A673 (cell line): ENCODE results near the gene RNF26. TPM values are rescaled to one million over a fixed set of nuclear protein-coding genes. Genes with fewer than 3 reads are reported as not detected.

Experiments used
- BruUV-seq: library from RNA; stranded (reverse); fragments of 400-500 nt; replicated peaks from 2 replicates; lab custom pipeline; 2021; lab: Mats Ljungman, UMichigan
- CTCF ChIA-PET: fragments of 300-600 bp; sonication (Branson Sonifier 250); formaldehyde crosslinking; loops from one replicate; lab custom pipeline; 2022; ENCODE audit warnings: antibody characterized with exemption; lab: Charles Lee
- POLR2A ChIA-PET: fragments of 300-600 bp; sonication (Branson Sonifier 250); formaldehyde crosslinking; loops from one replicate; lab custom pipeline; 2022; ENCODE audit warnings: antibody characterized with exemption; ENCODE audit not compliant: low non-redundant PET; lab: Charles Lee
- DNase-seq: peaks from one replicate; pipeline ENCODE4 v3.0.0-alpha.2; 2015; ENCODE audit warnings: low spot score
- H3K27ac ChIP-seq: fragments of 200-600 bp; sonication (generic); 2 replicates; pipeline ENCODE4 v1.5.1; 2016; ENCODE audit warnings: mixed run types, low read depth, mild to moderate bottlenecking, mixed read lengths, antibody characterized with exemption, low read length; ENCODE audit not compliant: poor library complexity, severe bottlenecking
- H3K27me3 ChIP-seq: fragments of 200-600 bp; sonication (generic); replicated peaks from 2 replicates; pipeline ENCODE4 v1.6.1; 2017; ENCODE audit warnings: mixed run types, low read depth, mild to moderate bottlenecking, mixed read lengths, antibody characterized with exemption, low read length; ENCODE audit not compliant: insufficient read depth, poor library complexity
- H3K36me3 ChIP-seq: fragments of 200-600 bp; sonication (generic); 2 replicates; pipeline ENCODE4 v1.6.1; 2016; ENCODE audit warnings: mixed run types, mild to moderate bottlenecking, mixed read lengths, antibody characterized with exemption, low read length; ENCODE audit not compliant: insufficient read depth, poor library complexity, severe bottlenecking
- H3K4me1 ChIP-seq: fragments of 200-600 bp; sonication (generic); 2 replicates; pipeline ENCODE4 v1.6.1; 2017; ENCODE audit warnings: mixed run types, mild to moderate bottlenecking, mixed read lengths, antibody characterized with exemption, low read length; ENCODE audit not compliant: insufficient read depth, poor library complexity, severe bottlenecking
- H3K4me3 ChIP-seq: fragments of 200-600 bp; sonication (generic); 2 replicates; pipeline ENCODE4 v1.5.1; 2016; ENCODE audit warnings: low read depth, mixed run types, mild to moderate bottlenecking, mixed read lengths, low read length; ENCODE audit not compliant: poor library complexity, severe bottlenecking
- H3K9me3 ChIP-seq: fragments of 200-600 bp; sonication (generic); 2 replicates; pipeline ENCODE4 v1.6.1; 2016; ENCODE audit warnings: mixed run types, low read depth, mild to moderate bottlenecking, mixed read lengths, antibody characterized with exemption, low read length; ENCODE audit not compliant: poor library complexity, severe bottlenecking
- CTCF ChIP-seq: fragments of 300-800, 200-600 bp; sonication (generic); conservative IDR thresholded peaks from 2 replicates; pipeline ENCODE4 v1.5.1; 2017; ENCODE audit warnings: low read depth, mild to moderate bottlenecking, antibody characterized with exemption, low read length, moderate library complexity, mixed read lengths
- EZH2 ChIP-seq: fragments of 200-600 bp; sonication (generic); IDR thresholded peaks from 2 replicates; pipeline ENCODE4 v1.6.1; 2017; ENCODE audit warnings: borderline replicate concordance, low read depth, mild to moderate bottlenecking, mixed read lengths, antibody characterized with exemption, low read length; ENCODE audit not compliant: poor library complexity, severe bottlenecking
- intact Hi-C: fragments of 100-400 bp; cut with micrococcal nuclease; formaldehyde crosslinking; loops from one replicate; pipeline ENCODE4 v1.10.0; 2022; ENCODE audit not compliant: unreplicated experiment
- total RNA-seq: library from RNA; stranded (reverse); gene quantifications from 2 replicates; pipeline ENCODE4 v1.2.3, GENCODE V29; 2021

RNF26 gene
- total RNA-seq, 1 experiment from 2014 or later = 81.3 TPM

- ChIA-PET CTCF (interaction anchor here (0.6 to 1.0 kb wide), 3 partner anchors 21 to 173 kb away, joined by 3 to 5 read pairs (median 4); no protein-coding TSS in a partner anchor), POLR2A (interaction anchor here (1.0 kb wide), 1 partner anchor 12 kb away, joined by 3 read pairs; no protein-coding TSS in a partner anchor)
- no peak for TF ChIP-seq EZH2
- TF ChIP-seq CTCF = no peak
- no peaks in the 10 kb centered on the region for H3K27me3 ChIP-seq
- intact Hi-C loops = no loop called here
- H3K9me3 ChIP-seq = no peaks in the 10 kb centered on the region
- H3K36me3 ChIP-seq = no peaks in the 10 kb centered on the region
- BruUV-seq = no TSS peak
- H3K4me3 ChIP-seq = peak overlapping the region; percentile 62
- no peak for DNase-seq
- H3K4me1 ChIP-seq = peaks cover 25% of the 10 kb centered on the region
- H3K27ac ChIP-seq = no peak overlapping the region
These were observed 16.6 kb upstream of the RNF26 start for GRCh38 chr11:119317592-119318239.

GRCh38 chr11:119318240-119319135 lies 15.8 kb upstream of the RNF26 start:
- H3K9me3 ChIP-seq = no peaks in the 10 kb centered on the region
- no peaks in the 10 kb centered on the region for H3K36me3 ChIP-seq
- peaks cover 25% of the 10 kb centered on the region for H3K4me1 ChIP-seq
- intact Hi-C loops = no loop called here
- no peak overlapping the region for H3K4me3 ChIP-seq
- no TSS peak for BruUV-seq
- no peaks in the 10 kb centered on the region for H3K27me3 ChIP-seq
- H3K27ac ChIP-seq = no peak overlapping the region
- DNase-seq = no peak
- CTCF ChIA-PET = interaction anchor here (0.6 to 1.7 kb wide), 4 partner anchors 20 to 174 kb away, joined by 3 to 6 read pairs (median 4); no protein-coding TSS in a partner anchor
- no peak for TF ChIP-seq CTCF
- TF ChIP-seq EZH2 = no peak
- POLR2A ChIA-PET = no interaction called here

- TF ChIP-seq EZH2 = no peak
- POLR2A ChIA-PET = interaction anchor here (0.6 kb wide), 1 partner anchor 8 kb away, joined by 3 read pairs; no protein-coding TSS in a partner anchor
- CTCF ChIA-PET = interaction anchor here (1.7 kb wide), 1 partner anchor 37 kb away, joined by 6 read pairs; no protein-coding TSS in a partner anchor
- Histone ChIP-seq H3K27me3 (no peaks in the 10 kb centered on the region), H3K4me3 (no peak overlapping the region), H3K27ac (no peak overlapping the region), H3K9me3 (no peaks in the 10 kb centered on the region), H3K36me3 (no peaks in the 10 kb centered on the region), H3K4me1 (peaks cover 25% of the 10 kb centered on the region)
- BruUV-seq = no TSS peak
- intact Hi-C loops = no loop called here
- DNase-seq = no peak
These were observed 15.1 kb upstream of the RNF26 start for GRCh38 chr11:119319136-119319699.
